Keratinocyte (primary cell): Measurements from ENCODE around the gene AZIN2. TPM values are rescaled to one million over a fixed set of nuclear protein-coding genes. Genes with fewer than 3 reads are reported as not detected.

Source experiments
- DNase-seq: peaks from one replicate; pipeline ENCODE4 v3.0.0-alpha.2; 2011; ENCODE audit warnings: low read depth, missing footprints, low spot score
- FAIRE-seq: peaks from 2 replicates; lab custom pipeline; 2011; peaks lifted over from hg19 to GRCh38; lab: Jason Lieb, UNC
- H2AFZ ChIP-seq: 2 replicates; pipeline ENCODE4 v1.6.0; 2012; ENCODE audit warnings: low read length, control low read depth, inconsistent platforms; ENCODE audit not compliant: control insufficient read depth
- H3K27ac ChIP-seq: 2 replicates; pipeline ENCODE4 v1.5.1; 2011; ENCODE audit warnings: low read length; ENCODE audit not compliant: control insufficient read depth, insufficient read depth
- H3K27me3 ChIP-seq: 3 replicates; pipeline ENCODE4 v1.6.0; 2011; ENCODE audit warnings: low read length; ENCODE audit not compliant: control insufficient read depth, insufficient read depth; ENCODE audit errors: extremely low read depth
- H3K36me3 ChIP-seq, 2 experiments: 2 replicates in 1 of 2; 3 replicates in 1 of 2; pipeline ENCODE4 v1.5.1; 2011; ENCODE audit warnings: low read length in 2 of 2, mild to moderate bottlenecking in 1 of 2; ENCODE audit not compliant: control insufficient read depth in 2 of 2, insufficient read depth in 2 of 2; ENCODE audit errors: extremely low read depth in 1 of 2
- H3K4me1 ChIP-seq: 3 replicates; pipeline ENCODE4 v1.5.1; 2011; ENCODE audit warnings: low read length; ENCODE audit not compliant: control insufficient read depth, insufficient read depth; ENCODE audit errors: extremely low read depth
- H3K4me2 ChIP-seq: 3 replicates; pipeline ENCODE4 v1.6.0; 2011; ENCODE audit warnings: low read depth, low read length; ENCODE audit not compliant: control insufficient read depth, insufficient read depth; ENCODE audit errors: extremely low read depth
- H3K4me3 ChIP-seq, 3 experiments: fragments of 200-600 bp in 1 of 3; sonication (generic) in 1 of 3; 2 replicates in 2 of 3; 3 replicates in 1 of 3; pipeline ENCODE4 v1.5.1; 2011 to 2016; ENCODE audit warnings: low read length in 3 of 3, mild to moderate bottlenecking in 3 of 3, control low read depth in 2 of 3, inconsistent platforms in 1 of 3, low read depth in 1 of 3, mixed read lengths in 1 of 3, mixed run types in 1 of 3, moderate library complexity in 1 of 3; ENCODE audit not compliant: control insufficient read depth in 2 of 3, insufficient read depth in 2 of 3; ENCODE audit errors: extremely low read depth in 1 of 3
- H3K79me2 ChIP-seq: 2 replicates; pipeline ENCODE4 v1.6.0; 2012; ENCODE audit warnings: low read length; ENCODE audit not compliant: control insufficient read depth, insufficient read depth
- H3K9ac ChIP-seq: 3 replicates; pipeline ENCODE4 v1.6.0; 2011; ENCODE audit warnings: low read length; ENCODE audit not compliant: control insufficient read depth, insufficient read depth; ENCODE audit errors: extremely low read depth
- H3K9me1 ChIP-seq: 3 replicates; pipeline ENCODE4 v1.6.0; 2011; ENCODE audit warnings: low read length; ENCODE audit not compliant: control insufficient read depth, insufficient read depth; ENCODE audit errors: extremely low read depth
- H3K9me3 ChIP-seq: 2 replicates; pipeline ENCODE4 v1.5.1; 2012; ENCODE audit warnings: low read depth, low read length; ENCODE audit not compliant: control insufficient read depth
- H4K20me1 ChIP-seq: 3 replicates; pipeline ENCODE4 v1.6.0; 2011; ENCODE audit warnings: low read length; ENCODE audit not compliant: control insufficient read depth, insufficient read depth; ENCODE audit errors: extremely low read depth
- CTCF ChIP-seq, 3 experiments: IDR thresholded peaks in 1 of 3; conservative IDR thresholded peaks in 1 of 3; optimal IDR thresholded peaks in 1 of 3; 2 replicates in 2 of 3; 3 replicates in 1 of 3; pipeline versions ENCODE3 to v1.5.1; 2011; ENCODE audit warnings: low read length in 3 of 3, mild to moderate bottlenecking in 3 of 3, moderate library complexity in 2 of 3, control low read depth in 1 of 3, inconsistent platforms in 1 of 3; ENCODE audit not compliant: insufficient read depth in 2 of 3; ENCODE audit errors: extremely low read depth in 1 of 3
- EZH2 ChIP-seq: IDR thresholded peaks from one replicate; pipeline ENCODE4 v1.6.1; 2012; ENCODE audit warnings: inconsistent platforms, mild to moderate bottlenecking, low read length, moderate library complexity
- dilution Hi-C: fragments of 300-500 bp; cut with MboI; formaldehyde crosslinking; loops from one replicate; pipeline ENCODE4 v1.7.0; 2020; ENCODE audit warnings: low sequenced_read_pairs; ENCODE audit not compliant: extremely low pct_ligation_motif_present
- polyA plus RNA-seq, 5 experiments: library from polyadenylated mRNA; depleted of rRNA in 3 of 5; stranded (reverse) in 3 of 5; stranded (forward) in 1 of 5; unstranded in 1 of 5; fragments of >200 nt; gene quantifications; 1 replicate in 1 of 5; 2 replicates in 3 of 5; 3 replicates in 1 of 5; pipeline versions ENCODE4 v1.2.1 to v1.2.3, GENCODE V29; 2011 to 2012; ENCODE audit warnings: missing spikeins in 2 of 5, low read depth in 1 of 5, low replicate concordance in 1 of 5

AZIN2 gene
- polyA plus RNA-seq, 1 donor (not counting 4 experiments of a cell fraction or from before 2014, with no cell fraction given) = 6.7 TPM

GRCh38 chr1:33151116-33151515 is 70.2 kb downstream of the AZIN2 start:
- Histone ChIP-seq H3K36me3 (peaks cover 0 to 18% of the 10 kb centered on the region in 2 experiments), H3K27me3 (no peaks in the 10 kb centered on the region), H3K4me3 (no peak overlapping the region), H4K20me1 (no peaks in the 10 kb centered on the region), H3K9me1 (no peaks in the 10 kb centered on the region), H3K9me3 (no peaks in the 10 kb centered on the region), H3K79me2 (no peaks in the 10 kb centered on the region), H3K9ac (no peak overlapping the region), H3K4me2 (peak overlapping the region; percentile 49), H3K27ac (no peak overlapping the region), H2AFZ (no peak overlapping the region), H3K4me1 (peaks cover 21% of the 10 kb centered on the region)
- FAIRE-seq (peak; percentile 26), DNase-seq (no peak)
- dilution Hi-C loops = no loop called here
- TF ChIP-seq CTCF (optimal IDR thresholded peaks at IDR 0.05 in 1 of 3, IDR thresholded peaks at IDR 0.05 in 1 of 3, conservative IDR thresholded peaks at IDR 0.05 in 1 of 3; ENCODE audit: extremely low read depth in 1 of 3, insufficient read depth in 2 of 3, low read length in 3 of 3) (no peak), EZH2 (no peak)

- H3K4me3 ChIP-seq = no peak overlapping the region
- H3K4me2 ChIP-seq = no peak overlapping the region
- no peaks in the 10 kb centered on the region for H4K20me1 ChIP-seq
- peaks cover 21% of the 10 kb centered on the region for H3K4me1 ChIP-seq
- H3K27me3 ChIP-seq = no peaks in the 10 kb centered on the region
- FAIRE-seq (peak; percentile 17), DNase-seq (no peak)
- H2AFZ ChIP-seq = no peak overlapping the region
- H3K79me2 ChIP-seq = no peaks in the 10 kb centered on the region
- dilution Hi-C loops = no loop called here
- peaks cover 0 to 11% of the 10 kb centered on the region in 2 experiments for H3K36me3 ChIP-seq
- H3K9me1 ChIP-seq = no peaks in the 10 kb centered on the region
- no peak for TF ChIP-seq CTCF (optimal IDR thresholded peaks at IDR 0.05 in 1 of 3, IDR thresholded peaks at IDR 0.05 in 1 of 3, conservative IDR thresholded peaks at IDR 0.05 in 1 of 3; ENCODE audit: extremely low read depth in 1 of 3, insufficient read depth in 2 of 3, low read length in 3 of 3)
- TF ChIP-seq EZH2 = no peak
- no peak overlapping the region for H3K27ac ChIP-seq
- no peaks in the 10 kb centered on the region for H3K9me3 ChIP-seq
- no peak overlapping the region for H3K9ac ChIP-seq
Observed at GRCh38 chr1:33152685-33153432, 71.9 kb downstream of the AZIN2 start.
